H1 (cell line): ENCODE results near the gene SH3BGRL. TPM values are rescaled to one million over a fixed set of nuclear protein-coding genes. Genes with fewer than 3 reads are reported as not detected.

ENCODE experiments used
- CTCF ChIA-PET: fragments of 300-600 bp; sonication (Branson Sonifier 250); formaldehyde crosslinking; loops from one replicate; lab custom pipeline; 2021; ENCODE audit not compliant: partially characterized antibody; lab: Charles Lee
- POLR2A ChIA-PET: fragments of 300-600 bp; sonication (Branson Sonifier 250); formaldehyde crosslinking; loops from one replicate; lab custom pipeline; 2021; ENCODE audit warnings: inconsistent platforms; ENCODE audit not compliant: partially characterized antibody; lab: Charles Lee
- DNase-seq, 2 experiments: peaks; one replicate each; pipeline versions ENCODE4 v3.0.0 to v3.0.0-alpha.2; 2010 to 2022; ENCODE audit warnings: low spot score in 2 of 2, low read depth in 1 of 2, mixed read lengths in 1 of 2
- FAIRE-seq: peaks from 2 replicates; lab custom pipeline; 2011; peaks lifted over from hg19 to GRCh38; lab: Jason Lieb, UNC
- H2AFZ ChIP-seq: 2 replicates; pipeline ENCODE4 v1.8.1; 2012; ENCODE audit warnings: low read length, inconsistent platforms
- H2AK5ac ChIP-seq: 2 replicates; pipeline ENCODE4 v1.6.1; 2013; ENCODE audit warnings: low read depth, low read length
- H2BK120ac ChIP-seq: replicated peaks from 2 replicates; pipeline ENCODE3; 2013; ENCODE audit warnings: low read depth, low read length, inconsistent platforms
- H2BK12ac ChIP-seq: 2 replicates; pipeline ENCODE4 v1.6.1; 2013; ENCODE audit warnings: low read depth, low read length
- H2BK15ac ChIP-seq: 2 replicates; pipeline ENCODE4 v1.6.1; 2013; ENCODE audit warnings: low read length
- H2BK20ac ChIP-seq: 2 replicates; pipeline ENCODE4 v1.6.1; 2013; ENCODE audit warnings: low read length
- H2BK5ac ChIP-seq: 2 replicates; pipeline ENCODE4 v1.6.1; 2013; ENCODE audit warnings: low read depth, low read length
- H3K14ac ChIP-seq: 2 replicates; pipeline ENCODE4 v1.6.1; 2013; ENCODE audit warnings: inconsistent platforms; ENCODE audit not compliant: insufficient read length
- H3K18ac ChIP-seq: 2 replicates; pipeline ENCODE4 v1.6.1; 2013; ENCODE audit warnings: low read length; ENCODE audit errors: extremely low read depth
- H3K23ac ChIP-seq: 2 replicates; pipeline ENCODE4 v1.6.1; 2013; ENCODE audit warnings: inconsistent platforms; ENCODE audit not compliant: insufficient read length
- H3K23me2 ChIP-seq: 2 replicates; pipeline ENCODE4 v1.6.1; 2013; ENCODE audit warnings: low read depth, low read length
- H3K27ac ChIP-seq: 2 replicates; pipeline ENCODE4 v1.6.1; 2011; ENCODE audit warnings: low read depth, low read length, inconsistent platforms
- H3K27me3 ChIP-seq, 4 experiments: replicated peaks in 1 of 4; 1 replicate in 1 of 4; 2 replicates in 3 of 4; pipeline versions ENCODE4 v1.6.1 to v1.8.1; 2011 to 2013; ENCODE audit warnings: low read length in 3 of 4, mild to moderate bottlenecking in 3 of 4, inconsistent platforms in 2 of 4, mixed read lengths in 2 of 4, moderate library complexity in 1 of 4; ENCODE audit not compliant: control insufficient read depth in 3 of 4, insufficient read depth in 3 of 4; ENCODE audit errors: extremely low read depth in 1 of 4
- H3K36me3 ChIP-seq, 4 experiments: 2 replicates each; pipeline versions ENCODE4 v1.6.1 to v1.8.1; 2011 to 2013; ENCODE audit warnings: mild to moderate bottlenecking in 4 of 4, low read length in 3 of 4, moderate library complexity in 2 of 4, control low read depth in 1 of 4, inconsistent platforms in 1 of 4; ENCODE audit not compliant: insufficient read depth in 4 of 4, control insufficient read depth in 2 of 4
- H3K4ac ChIP-seq: replicated peaks from 2 replicates; pipeline ENCODE3; 2013; ENCODE audit warnings: low read length, low read depth, mixed read lengths, inconsistent platforms; ENCODE audit not compliant: insufficient read length
- H3K4me1 ChIP-seq, 4 experiments: replicated peaks in 1 of 4; 1 replicate in 1 of 4; 2 replicates in 3 of 4; pipeline versions ENCODE4 v1.6.1 to v1.8.1; 2011 to 2013; ENCODE audit warnings: low read length in 3 of 4, inconsistent platforms in 2 of 4, mixed read lengths in 1 of 4; ENCODE audit not compliant: insufficient read depth in 4 of 4, control insufficient read depth in 3 of 4
- H3K4me2 ChIP-seq, 2 experiments: 2 replicates each; pipeline versions ENCODE4 v1.6.1 to v1.8.1; 2011 to 2013; ENCODE audit warnings: low read depth in 2 of 2, low read length in 2 of 2, control low read depth in 1 of 2, inconsistent platforms in 1 of 2, mild to moderate bottlenecking in 1 of 2; ENCODE audit not compliant: insufficient read depth in 1 of 2
- H3K4me3 ChIP-seq, 4 experiments: fragments of 200-600, 300-600 bp in 1 of 4; sonication (generic), shearing (Covaris generic), sonication (Bioruptor Twin) in 1 of 4; 2 replicates each; pipeline versions ENCODE4 v1.5.1 to v1.8.1; 2011 to 2016; ENCODE audit warnings: low read length in 4 of 4, low read depth in 3 of 4, control low read depth in 2 of 4, inconsistent platforms in 2 of 4, mild to moderate bottlenecking in 2 of 4, mixed read lengths in 1 of 4, moderate library complexity in 1 of 4; ENCODE audit not compliant: insufficient read depth in 2 of 4; ENCODE audit errors: extremely low read depth in 1 of 4
- H3K56ac ChIP-seq: replicated peaks from 2 replicates; pipeline ENCODE3; 2013; ENCODE audit warnings: low read depth, mild to moderate bottlenecking, mixed read lengths, low read length, inconsistent platforms; ENCODE audit not compliant: insufficient read length
- H3K79me1 ChIP-seq: 2 replicates; pipeline ENCODE4 v1.6.1; 2013; ENCODE audit warnings: low read depth, low read length, control low read depth
- H3K79me2 ChIP-seq, 2 experiments: 2 replicates each; pipeline versions ENCODE4 v1.6.1 to v1.8.1; 2012 to 2013; ENCODE audit warnings: low read length in 2 of 2, mild to moderate bottlenecking in 2 of 2, inconsistent platforms in 1 of 2; ENCODE audit not compliant: insufficient read depth in 2 of 2, control insufficient read depth in 1 of 2
- H3K9ac ChIP-seq, 4 experiments: replicated peaks in 1 of 4; 1 replicate in 1 of 4; 2 replicates in 3 of 4; pipeline versions ENCODE4 v1.6.1 to v1.8.1; 2011 to 2013; ENCODE audit warnings: low read depth in 3 of 4, low read length in 3 of 4, control low read depth in 2 of 4, mild to moderate bottlenecking in 2 of 4, moderate library complexity in 2 of 4, inconsistent platforms in 1 of 4; ENCODE audit errors: extremely low read depth in 1 of 4
- H3K9me3 ChIP-seq, 2 experiments: 2 replicates each; pipeline versions ENCODE4 v1.6.1 to v1.8.1; 2012 to 2013; ENCODE audit warnings: mild to moderate bottlenecking in 2 of 2, moderate library complexity in 2 of 2, control low read depth in 1 of 2, inconsistent platforms in 1 of 2, low read depth in 1 of 2, low read length in 1 of 2, mixed read lengths in 1 of 2; ENCODE audit not compliant: insufficient read depth in 2 of 2
- H4K20me1 ChIP-seq, 2 experiments: replicated peaks in 1 of 2; 2 replicates each; pipeline versions ENCODE3 to v1.8.1; 2011 to 2013; ENCODE audit warnings: inconsistent platforms in 2 of 2, low read length in 2 of 2, mild to moderate bottlenecking in 1 of 2; ENCODE audit not compliant: insufficient read depth in 2 of 2, control insufficient read depth in 1 of 2
- H4K5ac ChIP-seq: 2 replicates; pipeline ENCODE4 v1.6.1; 2013; ENCODE audit warnings: low read length, low read depth, mixed read lengths, inconsistent platforms; ENCODE audit not compliant: insufficient read length
- H4K8ac ChIP-seq: 2 replicates; pipeline ENCODE4 v1.8.0; 2013; ENCODE audit warnings: mild to moderate bottlenecking, moderate library complexity, low read length, inconsistent platforms; ENCODE audit not compliant: insufficient read depth; ENCODE audit errors: extremely low read depth
- H4K91ac ChIP-seq: replicated peaks from 2 replicates; pipeline ENCODE3; 2013; ENCODE audit warnings: low read length, mixed read lengths, inconsistent platforms; ENCODE audit not compliant: insufficient read length
- EZH2 ChIP-seq: fragments of 200-600 bp; sonication (generic); IDR thresholded peaks from 2 replicates; pipeline ENCODE4 v1.7.1; 2012; ENCODE audit warnings: low read depth, mild to moderate bottlenecking, moderate library complexity, low read length, inconsistent platforms; ENCODE audit not compliant: severe bottlenecking
- GABPA ChIP-seq: IDR thresholded peaks from 2 replicates; pipeline ENCODE4 v1.6.1; 2011; ENCODE audit warnings: mild to moderate bottlenecking, low read length, moderate library complexity, borderline replicate concordance; ENCODE audit not compliant: insufficient read depth
- KDM4A ChIP-seq: IDR thresholded peaks from one replicate; pipeline ENCODE4 v1.7.1; 2012; ENCODE audit warnings: low read depth, mild to moderate bottlenecking, moderate library complexity, low read length, inconsistent platforms; ENCODE audit not compliant: severe bottlenecking
- KDM5A ChIP-seq: fragments of 200-600 bp; IDR thresholded peaks from 2 replicates; pipeline ENCODE4 v1.7.1; 2012; ENCODE audit warnings: mild to moderate bottlenecking, low read length, inconsistent platforms, mixed read lengths
- NRF1 ChIP-seq: IDR thresholded peaks from 2 replicates; pipeline ENCODE4 v1.6.1; 2011; ENCODE audit warnings: mild to moderate bottlenecking, low read depth, low read length, improper control_type of control experiment
- POLR2AphosphoS5 ChIP-seq: IDR thresholded peaks from 2 replicates; pipeline ENCODE4 v1.6.1; 2011; ENCODE audit warnings: low read depth, low read length
- TEAD4 ChIP-seq: IDR thresholded peaks from 2 replicates; pipeline ENCODE4 v1.6.1; 2012; ENCODE audit warnings: low read depth, low read length, inconsistent platforms, mixed read lengths
- YY1 ChIP-seq: IDR thresholded peaks from 2 replicates; pipeline ENCODE4 v1.6.1; 2011; ENCODE audit warnings: low read depth, mild to moderate bottlenecking, low read length
- WGBS, 2 experiments: shearing (Covaris generic) in 1 of 2; methylation state at CpG; one replicate each; pipeline versions ENCODE4 v1.1.6 to v1.1.7; 2013 to 2015; ENCODE audit warnings: low lambda C conversion rate in 2 of 2, mixed read lengths in 2 of 2, inconsistent platforms in 1 of 2, low coverage in 1 of 2, missing lambda C conversion rate in 1 of 2; ENCODE audit not compliant: insufficient replicate concordance in 2 of 2, insufficient coverage in 1 of 2, insufficient read length in 1 of 2; ENCODE audit errors: extremely low coverage in 1 of 2, missing lambda C conversion rate in 1 of 2; 5-methylcytosine and 5-hydroxymethylcytosine counted together
- polyA plus RNA-seq, 7 experiments: library from polyadenylated mRNA; depleted of rRNA in 3 of 7; stranded (reverse) in 5 of 7; unstranded in 2 of 7; fragments of >200 nt in 5 of 7; fragments of 200-250 nt in 2 of 7; gene quantifications; 1 replicate in 5 of 7; 2 replicates in 1 of 7; 4 replicates in 1 of 7; pipeline versions ENCODE4 v1.2.1 to v1.2.3, GENCODE V29; 2011 to 2013; ENCODE audit warnings: missing spikeins in 2 of 7, mixed read lengths in 2 of 7
- total RNA-seq: library from RNA; stranded (reverse); fragmentation: NEBNext Ultra II Directional; extraction: Animal tissue kit (Norgen Biotek cat#: 25700); gene quantifications from 2 replicates; pipeline ENCODE4 v1.2.1, GENCODE V29; 2021

Gene SH3BGRL
- total and polyA plus RNA-seq, 2 of the 8 experiments (the other 6 are each of a cell fraction or from before 2014, with no cell fraction given) = 36.3 to 49.6 TPM

DNA sequence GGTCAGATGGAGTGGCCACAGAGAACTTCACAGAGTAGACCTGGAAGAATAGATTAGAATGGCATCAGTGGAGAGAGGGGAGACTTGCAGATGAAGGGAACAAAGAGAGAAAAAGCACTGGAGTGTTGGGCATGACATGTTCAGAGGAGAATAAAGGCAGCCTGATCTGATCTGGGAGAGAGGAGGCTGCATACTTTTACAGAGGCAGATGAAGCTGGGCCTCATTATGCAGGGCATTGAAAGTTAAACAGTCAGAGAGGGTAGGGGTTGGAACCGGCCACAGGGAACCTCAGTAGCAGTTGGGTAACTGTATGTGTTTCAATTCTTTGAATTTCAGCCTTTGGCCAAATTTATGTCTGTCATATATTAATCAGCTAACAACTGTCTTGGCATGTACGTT, 61.2 kb downstream of the SH3BGRL start:
- Histone ChIP-seq H4K20me1 (no peaks in the 10 kb centered on the region), H4K8ac (no peak overlapping the region), H3K9ac (no peak overlapping the region), H2AK5ac (no peak overlapping the region), H3K79me2 (peaks cover 0 to 3% of the 10 kb centered on the region in 2 experiments; a peak in 1 of 4 replicates), H3K4me2 (peak overlapping the region in 1 of 2 experiments; percentile 30; a peak in 1 of 4 replicates), H2AFZ (no peak overlapping the region), H2BK12ac (no peak overlapping the region), H3K27me3 (no peaks in the 10 kb centered on the region), H3K23ac (no peak overlapping the region), H3K4ac (no peak overlapping the region), H3K27ac (no peak overlapping the region), H2BK5ac (no peak overlapping the region), H3K18ac (no peak overlapping the region), H3K4me3 (no peak overlapping the region), H3K14ac (no peak overlapping the region), H4K5ac (no peak overlapping the region), H3K36me3 (no peaks in the 10 kb centered on the region), H4K91ac (no peak overlapping the region), H2BK120ac (no peak overlapping the region), H3K79me1 (no peaks in the 10 kb centered on the region), H3K9me3 (no peaks in the 10 kb centered on the region), H2BK20ac (no peak overlapping the region), H2BK15ac (no peak overlapping the region), H3K56ac (no peak overlapping the region), H3K23me2 (no peaks in the 10 kb centered on the region), H3K4me1 (peaks cover 0 to 13% (median 1%) of the 10 kb centered on the region in 4 experiments; a peak in 1 of 7 replicates)
- POLR2A ChIA-PET = no interaction called here
- CTCF ChIA-PET = interaction anchor here (0.6 kb wide), 1 partner anchor 1150 kb away, joined by 3 read pairs; no protein-coding TSS in a partner anchor
- no peak for DNase-seq
- peak; percentile 84 for FAIRE-seq
- 40% methylated on average over 1 of the region's 2 CpGs; no CpG with 5 or more reads in 1 of the 2 experiments for WGBS, 2 experiments
- TF ChIP-seq GABPA (no peak), EZH2 (no peak), KDM5A (no peak), TEAD4 (no peak), POLR2AphosphoS5 (no peak), NRF1 (no peak), KDM4A (no peak), YY1 (no peak)
